GM23248 (cell line): ENCODE results near the gene OR4D11. TPM values are rescaled to one million over a fixed set of nuclear protein-coding genes. Genes with fewer than 3 reads are reported as not detected.
"Not testable (repeated sequence)": the region's sequence is repeated elsewhere in the genome, so short reads cannot be mapped to it uniquely, and the experiment has no call there.

Experiments
- DNase-seq: peaks from one replicate; pipeline ENCODE4 v3.0.0-alpha.2; 2015
- H2AFZ ChIP-seq: fragments of 200-600 bp; sonication (generic); 2 replicates; pipeline ENCODE4 v1.6.1; 2016; ENCODE audit warnings: antibody characterized with exemption
- H3F3A ChIP-seq: fragments of 200-600 bp; sonication (generic); 2 replicates; pipeline ENCODE4 v1.6.1; 2016; ENCODE audit warnings: mild to moderate bottlenecking, antibody characterized with exemption, mixed run types; ENCODE audit not compliant: insufficient read depth
- H3K27ac ChIP-seq: fragments of 200-600 bp; sonication (generic); 2 replicates; pipeline ENCODE4 v1.5.1; 2016; ENCODE audit warnings: mild to moderate bottlenecking
- H3K27me3 ChIP-seq: fragments of 200-600 bp; sonication (generic); replicated peaks from 2 replicates; pipeline ENCODE4 v1.6.1; 2016; ENCODE audit warnings: mild to moderate bottlenecking; ENCODE audit not compliant: insufficient read depth
- H3K36me3 ChIP-seq: fragments of 200-600 bp; sonication (generic); 2 replicates; pipeline ENCODE4 v1.6.1; 2016; ENCODE audit warnings: low read depth, mild to moderate bottlenecking
- H3K4me1 ChIP-seq: fragments of 200-600 bp; sonication (generic); 2 replicates; pipeline ENCODE4 v1.6.1; 2016; ENCODE audit warnings: mild to moderate bottlenecking; ENCODE audit not compliant: insufficient read depth
- H3K4me2 ChIP-seq: fragments of 200-600 bp; sonication (generic); one replicate; pipeline ENCODE4 v1.6.1; 2016; ENCODE audit warnings: mild to moderate bottlenecking; ENCODE audit not compliant: unreplicated experiment
- H3K4me3 ChIP-seq: fragments of 200-600 bp; sonication (generic); 2 replicates; pipeline ENCODE4 v1.5.1; 2016; ENCODE audit warnings: mild to moderate bottlenecking
- H3K79me2 ChIP-seq: fragments of 200-600 bp; sonication (generic); 2 replicates; pipeline ENCODE4 v1.6.1; 2016; ENCODE audit warnings: mild to moderate bottlenecking; ENCODE audit not compliant: insufficient read depth
- H3K9ac ChIP-seq: fragments of 200-600 bp; sonication (generic); 2 replicates; pipeline ENCODE4 v1.6.1; 2016; ENCODE audit warnings: mild to moderate bottlenecking
- H3K9me2 ChIP-seq: fragments of 200-600 bp; sonication (generic); 2 replicates; pipeline ENCODE4 v1.6.1; 2016; ENCODE audit warnings: mixed run types, mild to moderate bottlenecking, moderate library complexity; ENCODE audit not compliant: insufficient read depth
- H3K9me3 ChIP-seq: fragments of 200-600 bp; sonication (generic); one replicate; pipeline ENCODE4 v1.6.1; 2017; ENCODE audit warnings: low read depth
- H4K20me1 ChIP-seq: fragments of 200-600 bp; sonication (generic); 2 replicates; pipeline ENCODE4 v1.6.0; 2016; ENCODE audit not compliant: insufficient read depth
- EZH2 ChIP-seq: fragments of 200-600 bp; sonication (generic); IDR thresholded peaks from 2 replicates; pipeline ENCODE4 v1.6.1; 2018; ENCODE audit warnings: antibody characterized with exemption, mild to moderate bottlenecking; ENCODE audit not compliant: insufficient read depth, poor library complexity, severe bottlenecking
- EZH2phosphoT487 ChIP-seq: fragments of 200-600 bp; sonication (generic); IDR thresholded peaks from 2 replicates; pipeline ENCODE4 v1.6.1; 2018; ENCODE audit warnings: antibody characterized with exemption, moderate library complexity, mild to moderate bottlenecking, low read depth; ENCODE audit not compliant: insufficient read depth
- WGBS, 2 experiments: methylation state at CpG; one replicate each; pipeline ENCODE4 v1.1.6; 2015 to 2017; ENCODE audit warnings: low lambda C conversion rate in 2 of 2, low coverage in 1 of 2; ENCODE audit errors: missing lambda C conversion rate in 2 of 2; 5-methylcytosine and 5-hydroxymethylcytosine counted together
- in situ Hi-C: fragments of 300-500 bp; cut with MboI; formaldehyde crosslinking; loops from 2 replicates; pipeline ENCODE4 v1.15.0; 2020
- polyA plus RNA-seq: library from polyadenylated mRNA; unstranded; fragments of >200 nt; fragmentation: Nextera tagmentation; extraction: Ambion mirVana; gene quantifications from 2 replicates; pipeline ENCODE4 v1.2.1, GENCODE V29; 2016
- total RNA-seq: library from RNA; depleted of rRNA; stranded (reverse); fragments of >200 nt; shearing (Covaris generic); gene quantifications from 2 replicates; pipeline ENCODE4 v1.2.3, GENCODE V29; 2014

OR4D11 gene
- total and polyA plus RNA-seq, 2 experiments from 2014 or later = not detected

DNA sequence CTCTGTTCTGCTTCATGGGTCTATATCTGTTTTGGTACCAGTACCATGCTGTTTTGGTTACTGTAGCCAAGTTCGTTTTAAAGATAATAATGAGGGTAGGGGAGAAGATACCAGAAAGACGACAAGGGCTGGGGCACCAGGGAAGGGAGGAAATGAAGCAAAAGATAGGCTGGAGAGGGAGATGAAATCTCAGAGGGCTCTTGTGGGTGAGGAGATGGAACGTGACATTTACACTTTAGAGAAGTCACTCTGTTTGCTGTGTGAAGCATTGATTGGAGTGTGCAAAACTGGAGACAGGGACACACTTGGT lies 41.4 kb downstream of the OR4D11 start:
- in situ Hi-C loops = no loop called here

DNA sequence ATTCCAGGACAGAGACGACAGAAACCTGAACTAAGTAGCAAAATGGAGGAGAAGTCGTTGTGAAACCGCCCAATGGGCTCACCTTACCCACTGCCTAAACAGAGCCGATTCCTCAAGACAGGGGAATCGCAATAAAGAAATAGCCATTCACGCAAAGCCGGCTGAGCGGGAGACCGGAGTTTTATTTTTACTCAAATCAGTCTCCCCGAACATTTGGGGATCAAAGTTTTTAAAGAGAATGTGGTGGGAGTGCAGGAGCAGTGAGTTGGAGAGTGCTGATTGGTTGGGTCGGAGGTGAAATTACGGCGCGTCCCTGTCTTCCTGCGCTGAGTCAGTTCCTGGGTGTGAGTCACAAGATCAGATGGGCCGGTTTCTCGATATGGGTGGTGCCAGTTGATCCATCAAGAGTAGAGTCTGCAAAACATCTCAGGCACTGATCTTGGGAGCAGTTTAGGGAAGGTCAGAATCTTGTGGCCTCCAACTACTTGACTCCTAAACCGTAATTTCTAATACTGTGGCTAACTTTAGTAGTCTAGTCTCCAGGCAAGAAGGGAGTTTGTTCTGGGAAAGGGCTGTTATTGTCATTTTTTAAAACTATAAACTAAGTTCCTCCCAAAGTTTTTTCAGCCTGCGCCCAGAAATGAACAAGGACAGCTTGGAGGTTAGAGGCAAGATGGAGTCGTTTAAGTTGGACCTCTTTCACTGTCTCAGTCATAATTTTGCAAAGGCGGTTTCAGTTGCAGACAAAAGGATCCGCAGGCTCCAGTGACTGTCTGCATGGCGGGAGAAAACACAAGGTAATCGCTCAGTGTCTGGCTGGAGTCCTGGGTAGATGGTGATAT lies 42.0 kb downstream of the OR4D11 start:
- 84 to 85% methylated on average over 24 of the region's 24 CpGs for WGBS, 2 experiments
- Histone ChIP-seq H3K79me2 (no peaks in the 10 kb centered on the region), H3K9ac (no peak overlapping the region), H3K36me3 (no peaks in the 10 kb centered on the region), H3K9me2 (no peaks in the 10 kb centered on the region), H3K4me2 (no peak overlapping the region), H3F3A (peaks cover 11% of the 10 kb centered on the region), H2AFZ (no peak overlapping the region), H3K4me3 (no peak overlapping the region), H3K4me1 (no peaks in the 10 kb centered on the region), H3K27ac (no peak overlapping the region), H4K20me1 (no peaks in the 10 kb centered on the region), H3K27me3 (no peaks in the 10 kb centered on the region), H3K9me3 (no peaks in the 10 kb centered on the region)
- in situ Hi-C loops = no loop called here
- no peak for DNase-seq
- TF ChIP-seq EZH2phosphoT487 = no peak
- no peak for TF ChIP-seq EZH2

More for the DNA sequence above, 41.4 kb downstream of the OR4D11 start:
- peaks cover 11% of the 10 kb centered on the region for H3F3A ChIP-seq
- no peak overlapping the region for H2AFZ ChIP-seq
- no peaks in the 10 kb centered on the region for H3K79me2 ChIP-seq
- DNase-seq = no peak
- no peak overlapping the region for H3K4me3 ChIP-seq
- H3K36me3 ChIP-seq = no peaks in the 10 kb centered on the region
- no peaks in the 10 kb centered on the region for H4K20me1 ChIP-seq
- H3K27me3 ChIP-seq = no peaks in the 10 kb centered on the region
- H3K4me2 ChIP-seq = no peak overlapping the region
- no peaks in the 10 kb centered on the region for H3K9me3 ChIP-seq
- no peaks in the 10 kb centered on the region for H3K9me2 ChIP-seq
- 75 to 83% methylated on average over 3 of the region's 3 CpGs for WGBS, 2 experiments
- TF ChIP-seq EZH2phosphoT487 = no peak
- no peak for TF ChIP-seq EZH2
- H3K4me1 ChIP-seq = no peaks in the 10 kb centered on the region
- no peak overlapping the region for H3K27ac ChIP-seq
- H3K9ac ChIP-seq = no peak overlapping the region

DNA sequence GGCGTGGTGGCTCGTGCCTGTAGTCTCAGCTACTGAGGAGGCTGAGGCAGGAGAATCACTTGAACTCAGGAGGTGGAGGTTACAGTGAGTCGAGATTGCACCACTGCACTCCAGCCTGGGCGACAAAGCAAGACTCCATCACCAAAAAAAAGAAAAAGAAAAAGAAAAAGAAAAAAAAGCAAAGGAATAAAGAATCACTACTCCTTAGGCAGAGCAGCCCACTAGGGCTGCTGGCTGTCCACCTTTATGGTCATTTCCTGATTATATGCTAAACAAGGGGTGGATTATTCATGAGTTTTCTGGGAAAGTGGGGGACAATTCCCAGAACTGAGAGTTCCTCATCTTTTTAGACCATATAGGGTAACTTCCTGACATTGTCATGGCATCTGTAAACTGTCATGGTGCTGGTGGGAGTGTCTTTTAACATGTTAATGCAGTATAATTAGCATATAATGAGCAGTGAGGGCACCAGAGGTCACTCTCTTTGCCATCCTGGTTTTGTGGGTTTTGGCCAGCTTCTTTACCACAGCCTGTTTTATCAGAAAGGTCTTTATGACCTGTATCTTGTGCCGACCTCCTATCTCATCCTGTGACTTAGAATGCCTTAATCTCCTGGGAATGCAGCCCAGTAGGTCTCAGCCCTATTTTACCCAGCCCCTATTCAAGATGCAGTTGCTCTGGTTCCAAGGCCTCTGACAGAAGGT lies 44.4 kb downstream of the OR4D11 start:
- in situ Hi-C loops, DNase-seq, H3K27me3 ChIP-seq: not testable (repeated sequence)

DNA sequence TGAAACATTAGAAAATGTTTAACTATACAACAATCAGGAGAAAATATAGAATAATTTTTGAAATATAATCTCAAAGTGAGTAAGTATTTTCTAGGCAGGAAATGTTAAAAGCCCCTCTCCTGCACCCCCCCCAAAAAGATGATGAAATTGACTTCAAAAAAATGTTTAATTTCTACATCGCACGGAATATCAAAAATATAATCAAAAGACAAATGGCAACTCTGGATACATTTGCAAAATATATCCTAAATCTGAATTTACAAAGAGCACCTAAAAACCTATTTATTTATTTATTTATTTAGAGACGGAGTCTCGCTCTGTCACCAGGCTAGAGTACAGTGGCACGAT lies 44.9 kb downstream of the OR4D11 start:
- in situ Hi-C loops = no loop called here
- H3K9me3 ChIP-seq = no peaks in the 10 kb centered on the region
- H3K4me1 ChIP-seq = no peaks in the 10 kb centered on the region
- H3K79me2 ChIP-seq = no peaks in the 10 kb centered on the region
- no peak overlapping the region for H3K4me3 ChIP-seq
- H4K20me1 ChIP-seq = no peaks in the 10 kb centered on the region
- 99% methylated on average over 5 of the region's 5 CpGs for WGBS, 2 experiments
- H3K4me2 ChIP-seq = no peak overlapping the region
- DNase-seq = no peak
- no peak overlapping the region for H3K9ac ChIP-seq
- no peaks in the 10 kb centered on the region for H3K36me3 ChIP-seq
- H2AFZ ChIP-seq = no peak overlapping the region
- H3K27ac ChIP-seq = no peak overlapping the region
- peaks cover 31% of the 10 kb centered on the region for H3F3A ChIP-seq
- no peaks in the 10 kb centered on the region for H3K9me2 ChIP-seq
- H3K27me3 ChIP-seq = no peaks in the 10 kb centered on the region
- TF ChIP-seq EZH2 (no peak), EZH2phosphoT487 (no peak)

More for the DNA sequence above, 44.4 kb downstream of the OR4D11 start:
- H3K27ac ChIP-seq, H3K79me2 ChIP-seq, H2AFZ ChIP-seq, H3K4me1 ChIP-seq, H3K9me3 ChIP-seq, H3K36me3 ChIP-seq, H3K9ac ChIP-seq, H3K4me3 ChIP-seq, H4K20me1 ChIP-seq, H3K4me2 ChIP-seq, H3K9me2 ChIP-seq: not testable (repeated sequence)
- 78% methylated on average over 5 of the region's 5 CpGs for WGBS, 2 experiments
- peaks cover 29% of the 10 kb centered on the region for H3F3A ChIP-seq
